GM19025 (cell line): Measurements from ENCODE around the gene RPTOR.
"Not testable (repeated sequence)": the region's sequence is repeated elsewhere in the genome, so short reads cannot be mapped to it uniquely, and the experiment has no call there.

Experiments
- ATAC-seq: cut with Tn5 transposase; IDR thresholded peaks from one replicate; pipeline ENCODE4 v1.9.1; 2021; ENCODE audit warnings: mild to moderate bottlenecking, low read depth, moderate library complexity; ENCODE audit not compliant: unreplicated experiment

The RPTOR gene

GRCh38 chr17:80608326-80608725 lies 63.7 kb downstream of the RPTOR start:
- ATAC-seq = no peak

- ATAC-seq = no peak
Measured at GRCh38 chr17:80609757-80610156, 65.1 kb downstream of the RPTOR start.

- no peak for ATAC-seq
Measured at GRCh38 chr17:80611816-80612215, 67.2 kb downstream of the RPTOR start.

GRCh38 chr17:80612997-80613731 lies 68.5 kb downstream of the RPTOR start:
- no peak for ATAC-seq

- no peak for ATAC-seq
Measured at GRCh38 chr17:80613732-80614071, 69.1 kb downstream of the RPTOR start.

- ATAC-seq = no peak
Measured at GRCh38 chr17:80614332-80615047, 69.9 kb downstream of the RPTOR start.

- no peak for ATAC-seq
Measured at GRCh38 chr17:80615376-80615775, 70.7 kb downstream of the RPTOR start.

GRCh38 chr17:80616705-80617104 lies 72.1 kb downstream of the RPTOR start:
- ATAC-seq = no peak

GRCh38 chr17:80618304-80618703 lies 73.7 kb downstream of the RPTOR start:
- no peak for ATAC-seq

GRCh38 chr17:80619535-80620235 lies 75.0 kb downstream of the RPTOR start:
- ATAC-seq = no peak

- ATAC-seq = no peak
Measured at GRCh38 chr17:80621335-80621996, 76.8 kb downstream of the RPTOR start.

GRCh38 chr17:80621997-80622357 lies 77.3 kb downstream of the RPTOR start:
- ATAC-seq = no peak

- no peak for ATAC-seq
Measured at GRCh38 chr17:80624864-80625263, 80.2 kb downstream of the RPTOR start.

- no peak for ATAC-seq
Measured at GRCh38 chr17:80625627-80626026, 81.0 kb downstream of the RPTOR start.

- ATAC-seq = not testable (repeated sequence)
Measured at GRCh38 chr17:80628881-80629280, 84.2 kb downstream of the RPTOR start.

GRCh38 chr17:80629298-80630028 lies 84.8 kb downstream of the RPTOR start:
- ATAC-seq = no peak

- no peak for ATAC-seq
Measured at GRCh38 chr17:80630560-80631120, 86.0 kb downstream of the RPTOR start.

GRCh38 chr17:80631142-80632045 lies 86.8 kb downstream of the RPTOR start:
- no peak for ATAC-seq

- ATAC-seq = no peak
Measured at GRCh38 chr17:80632046-80632581, 87.5 kb downstream of the RPTOR start.
